H1 (cell line): ENCODE results near the gene CHMP5. TPM values are rescaled to one million over a fixed set of nuclear protein-coding genes. Genes with fewer than 3 reads are reported as not detected.

Source experiments
- CTCF ChIA-PET: fragments of 300-600 bp; sonication (Branson Sonifier 250); formaldehyde crosslinking; loops from one replicate; lab custom pipeline; 2021; ENCODE audit not compliant: partially characterized antibody; lab: Charles Lee
- POLR2A ChIA-PET: fragments of 300-600 bp; sonication (Branson Sonifier 250); formaldehyde crosslinking; loops from one replicate; lab custom pipeline; 2021; ENCODE audit warnings: inconsistent platforms; ENCODE audit not compliant: partially characterized antibody; lab: Charles Lee
- DNase-seq, 2 experiments: peaks; one replicate each; pipeline versions ENCODE4 v3.0.0 to v3.0.0-alpha.2; 2010 to 2022; ENCODE audit warnings: low spot score in 2 of 2, low read depth in 1 of 2, mixed read lengths in 1 of 2
- FAIRE-seq: peaks from 2 replicates; lab custom pipeline; 2011; peaks lifted over from hg19 to GRCh38; lab: Jason Lieb, UNC
- H2AFZ ChIP-seq: 2 replicates; pipeline ENCODE4 v1.8.1; 2012; ENCODE audit warnings: low read length, inconsistent platforms
- H2AK5ac ChIP-seq: 2 replicates; pipeline ENCODE4 v1.6.1; 2013; ENCODE audit warnings: low read depth, low read length
- H2BK120ac ChIP-seq: replicated peaks from 2 replicates; pipeline ENCODE3; 2013; ENCODE audit warnings: low read depth, low read length, inconsistent platforms
- H2BK12ac ChIP-seq: 2 replicates; pipeline ENCODE4 v1.6.1; 2013; ENCODE audit warnings: low read depth, low read length
- H2BK15ac ChIP-seq: 2 replicates; pipeline ENCODE4 v1.6.1; 2013; ENCODE audit warnings: low read length
- H2BK20ac ChIP-seq: 2 replicates; pipeline ENCODE4 v1.6.1; 2013; ENCODE audit warnings: low read length
- H2BK5ac ChIP-seq: 2 replicates; pipeline ENCODE4 v1.6.1; 2013; ENCODE audit warnings: low read depth, low read length
- H3K14ac ChIP-seq: 2 replicates; pipeline ENCODE4 v1.6.1; 2013; ENCODE audit warnings: inconsistent platforms; ENCODE audit not compliant: insufficient read length
- H3K18ac ChIP-seq: 2 replicates; pipeline ENCODE4 v1.6.1; 2013; ENCODE audit warnings: low read length; ENCODE audit errors: extremely low read depth
- H3K23ac ChIP-seq: 2 replicates; pipeline ENCODE4 v1.6.1; 2013; ENCODE audit warnings: inconsistent platforms; ENCODE audit not compliant: insufficient read length
- H3K23me2 ChIP-seq: 2 replicates; pipeline ENCODE4 v1.6.1; 2013; ENCODE audit warnings: low read depth, low read length
- H3K27ac ChIP-seq: 2 replicates; pipeline ENCODE4 v1.6.1; 2011; ENCODE audit warnings: low read depth, low read length, inconsistent platforms
- H3K27me3 ChIP-seq, 4 experiments: replicated peaks in 1 of 4; 1 replicate in 1 of 4; 2 replicates in 3 of 4; pipeline versions ENCODE4 v1.6.1 to v1.8.1; 2011 to 2013; ENCODE audit warnings: low read length in 3 of 4, mild to moderate bottlenecking in 3 of 4, inconsistent platforms in 2 of 4, mixed read lengths in 2 of 4, moderate library complexity in 1 of 4; ENCODE audit not compliant: control insufficient read depth in 3 of 4, insufficient read depth in 3 of 4; ENCODE audit errors: extremely low read depth in 1 of 4
- H3K36me3 ChIP-seq, 4 experiments: 2 replicates each; pipeline versions ENCODE4 v1.6.1 to v1.8.1; 2011 to 2013; ENCODE audit warnings: mild to moderate bottlenecking in 4 of 4, low read length in 3 of 4, moderate library complexity in 2 of 4, control low read depth in 1 of 4, inconsistent platforms in 1 of 4; ENCODE audit not compliant: insufficient read depth in 4 of 4, control insufficient read depth in 2 of 4
- H3K4ac ChIP-seq: replicated peaks from 2 replicates; pipeline ENCODE3; 2013; ENCODE audit warnings: low read length, low read depth, mixed read lengths, inconsistent platforms; ENCODE audit not compliant: insufficient read length
- H3K4me1 ChIP-seq, 4 experiments: replicated peaks in 1 of 4; 1 replicate in 1 of 4; 2 replicates in 3 of 4; pipeline versions ENCODE4 v1.6.1 to v1.8.1; 2011 to 2013; ENCODE audit warnings: low read length in 3 of 4, inconsistent platforms in 2 of 4, mixed read lengths in 1 of 4; ENCODE audit not compliant: insufficient read depth in 4 of 4, control insufficient read depth in 3 of 4
- H3K4me2 ChIP-seq, 2 experiments: 2 replicates each; pipeline versions ENCODE4 v1.6.1 to v1.8.1; 2011 to 2013; ENCODE audit warnings: low read depth in 2 of 2, low read length in 2 of 2, control low read depth in 1 of 2, inconsistent platforms in 1 of 2, mild to moderate bottlenecking in 1 of 2; ENCODE audit not compliant: insufficient read depth in 1 of 2
- H3K4me3 ChIP-seq, 4 experiments: fragments of 200-600, 300-600 bp in 1 of 4; sonication (generic), shearing (Covaris generic), sonication (Bioruptor Twin) in 1 of 4; 2 replicates each; pipeline versions ENCODE4 v1.5.1 to v1.8.1; 2011 to 2016; ENCODE audit warnings: low read length in 4 of 4, low read depth in 3 of 4, control low read depth in 2 of 4, inconsistent platforms in 2 of 4, mild to moderate bottlenecking in 2 of 4, mixed read lengths in 1 of 4, moderate library complexity in 1 of 4; ENCODE audit not compliant: insufficient read depth in 2 of 4; ENCODE audit errors: extremely low read depth in 1 of 4
- H3K56ac ChIP-seq: replicated peaks from 2 replicates; pipeline ENCODE3; 2013; ENCODE audit warnings: low read depth, mild to moderate bottlenecking, mixed read lengths, low read length, inconsistent platforms; ENCODE audit not compliant: insufficient read length
- H3K79me1 ChIP-seq: 2 replicates; pipeline ENCODE4 v1.6.1; 2013; ENCODE audit warnings: low read depth, low read length, control low read depth
- H3K79me2 ChIP-seq, 2 experiments: 2 replicates each; pipeline versions ENCODE4 v1.6.1 to v1.8.1; 2012 to 2013; ENCODE audit warnings: low read length in 2 of 2, mild to moderate bottlenecking in 2 of 2, inconsistent platforms in 1 of 2; ENCODE audit not compliant: insufficient read depth in 2 of 2, control insufficient read depth in 1 of 2
- H3K9ac ChIP-seq, 4 experiments: replicated peaks in 1 of 4; 1 replicate in 1 of 4; 2 replicates in 3 of 4; pipeline versions ENCODE4 v1.6.1 to v1.8.1; 2011 to 2013; ENCODE audit warnings: low read depth in 3 of 4, low read length in 3 of 4, control low read depth in 2 of 4, mild to moderate bottlenecking in 2 of 4, moderate library complexity in 2 of 4, inconsistent platforms in 1 of 4; ENCODE audit errors: extremely low read depth in 1 of 4
- H3K9me3 ChIP-seq, 2 experiments: 2 replicates each; pipeline versions ENCODE4 v1.6.1 to v1.8.1; 2012 to 2013; ENCODE audit warnings: mild to moderate bottlenecking in 2 of 2, moderate library complexity in 2 of 2, control low read depth in 1 of 2, inconsistent platforms in 1 of 2, low read depth in 1 of 2, low read length in 1 of 2, mixed read lengths in 1 of 2; ENCODE audit not compliant: insufficient read depth in 2 of 2
- H4K20me1 ChIP-seq, 2 experiments: replicated peaks in 1 of 2; 2 replicates each; pipeline versions ENCODE3 to v1.8.1; 2011 to 2013; ENCODE audit warnings: inconsistent platforms in 2 of 2, low read length in 2 of 2, mild to moderate bottlenecking in 1 of 2; ENCODE audit not compliant: insufficient read depth in 2 of 2, control insufficient read depth in 1 of 2
- H4K5ac ChIP-seq: 2 replicates; pipeline ENCODE4 v1.6.1; 2013; ENCODE audit warnings: low read length, low read depth, mixed read lengths, inconsistent platforms; ENCODE audit not compliant: insufficient read length
- H4K8ac ChIP-seq: 2 replicates; pipeline ENCODE4 v1.8.0; 2013; ENCODE audit warnings: mild to moderate bottlenecking, moderate library complexity, low read length, inconsistent platforms; ENCODE audit not compliant: insufficient read depth; ENCODE audit errors: extremely low read depth
- H4K91ac ChIP-seq: replicated peaks from 2 replicates; pipeline ENCODE3; 2013; ENCODE audit warnings: low read length, mixed read lengths, inconsistent platforms; ENCODE audit not compliant: insufficient read length
- KDM5A ChIP-seq: fragments of 200-600 bp; IDR thresholded peaks from 2 replicates; pipeline ENCODE4 v1.7.1; 2012; ENCODE audit warnings: mild to moderate bottlenecking, low read length, inconsistent platforms, mixed read lengths
- POLR2AphosphoS5 ChIP-seq: IDR thresholded peaks from 2 replicates; pipeline ENCODE4 v1.6.1; 2011; ENCODE audit warnings: low read depth, low read length
- WGBS, 2 experiments: shearing (Covaris generic) in 1 of 2; methylation state at CpG; one replicate each; pipeline versions ENCODE4 v1.1.6 to v1.1.7; 2013 to 2015; ENCODE audit warnings: low lambda C conversion rate in 2 of 2, mixed read lengths in 2 of 2, inconsistent platforms in 1 of 2, low coverage in 1 of 2, missing lambda C conversion rate in 1 of 2; ENCODE audit not compliant: insufficient replicate concordance in 2 of 2, insufficient coverage in 1 of 2, insufficient read length in 1 of 2; ENCODE audit errors: extremely low coverage in 1 of 2, missing lambda C conversion rate in 1 of 2; 5-methylcytosine and 5-hydroxymethylcytosine counted together
- polyA plus RNA-seq, 7 experiments: library from polyadenylated mRNA; depleted of rRNA in 3 of 7; stranded (reverse) in 5 of 7; unstranded in 2 of 7; fragments of >200 nt in 5 of 7; fragments of 200-250 nt in 2 of 7; gene quantifications; 1 replicate in 5 of 7; 2 replicates in 1 of 7; 4 replicates in 1 of 7; pipeline versions ENCODE4 v1.2.1 to v1.2.3, GENCODE V29; 2011 to 2013; ENCODE audit warnings: missing spikeins in 2 of 7, mixed read lengths in 2 of 7
- total RNA-seq: library from RNA; stranded (reverse); fragmentation: NEBNext Ultra II Directional; extraction: Animal tissue kit (Norgen Biotek cat#: 25700); gene quantifications from 2 replicates; pipeline ENCODE4 v1.2.1, GENCODE V29; 2021

Gene CHMP5
- total and polyA plus RNA-seq, 2 of the 8 experiments (the other 6 are each of a cell fraction or from before 2014, with no cell fraction given) = 25.0 to 47.3 TPM

DNA sequence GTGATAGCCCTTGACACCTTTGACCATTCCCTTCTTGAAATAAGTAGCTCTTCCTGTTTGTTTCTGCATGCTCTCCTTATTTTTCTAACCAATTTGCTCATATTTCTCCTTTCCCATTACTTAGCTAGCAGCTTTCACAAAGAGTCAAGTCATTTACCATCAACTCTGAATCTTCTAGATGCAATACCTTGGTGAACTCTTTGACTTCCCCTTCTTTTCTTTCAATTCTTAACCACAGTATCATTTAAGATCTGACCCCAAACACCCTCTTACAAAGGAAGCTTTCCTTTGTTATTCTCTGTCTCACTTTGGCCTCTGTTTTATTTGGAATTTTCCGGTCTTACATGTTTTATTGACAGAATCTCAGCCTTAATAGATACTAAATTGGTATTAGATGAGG is 39.5 kb downstream of the CHMP5 start:
- H3K27me3 ChIP-seq = no peaks in the 10 kb centered on the region
- no peak overlapping the region for H2BK5ac ChIP-seq
- no peak overlapping the region for H3K27ac ChIP-seq
- no peak overlapping the region for H2BK12ac ChIP-seq
- H2AK5ac ChIP-seq = no peak overlapping the region
- DNase-seq (no peak), FAIRE-seq (no peak)
- no peak overlapping the region for H3K14ac ChIP-seq
- peaks cover 0 to 4% of the 10 kb centered on the region in 2 experiments; a peak in 1 of 4 replicates for H3K79me2 ChIP-seq
- H4K91ac ChIP-seq = no peak overlapping the region
- H4K20me1 ChIP-seq = peaks cover 0 to 3% of the 10 kb centered on the region in 2 experiments
- no peak overlapping the region for H3K4me2 ChIP-seq
- no peak overlapping the region for H2BK15ac ChIP-seq
- no peaks in the 10 kb centered on the region for H3K23me2 ChIP-seq
- no peak overlapping the region for H4K8ac ChIP-seq
- CTCF ChIA-PET = interaction anchor here (0.8 to 1.0 kb wide), 2 partner anchors 70 to 143 kb away, joined by 3 read pairs; partner anchors contain the start of gene AQP3
- no peak overlapping the region for H3K9ac ChIP-seq
- H4K5ac ChIP-seq = no peak overlapping the region
- H3K4ac ChIP-seq = no peak overlapping the region
- no peaks in the 10 kb centered on the region for H3K4me1 ChIP-seq
- H2BK20ac ChIP-seq = no peak overlapping the region
- H3K4me3 ChIP-seq = no peak overlapping the region
- H3K18ac ChIP-seq = no peak overlapping the region
- WGBS, 2 experiments = 96% methylated on average over 1 of the region's 1 CpG; no CpG with 5 or more reads in 1 of the 2 experiments
- H3K56ac ChIP-seq = no peak overlapping the region
- POLR2A ChIA-PET = interaction anchor here (1.0 kb wide), 1 partner anchor 12 kb away, joined by 3 read pairs; no protein-coding TSS in a partner anchor
- H2AFZ ChIP-seq = no peak overlapping the region
- no peaks in the 10 kb centered on the region; the same call in 1 of the 2 replicates for H3K79me1 ChIP-seq
- no peak overlapping the region for H2BK120ac ChIP-seq
- peaks cover 25 to 78% (median 58%) of the 10 kb centered on the region in 4 experiments for H3K36me3 ChIP-seq
- no peak overlapping the region for H3K23ac ChIP-seq
- H3K9me3 ChIP-seq = no peaks in the 10 kb centered on the region
- no peak for TF ChIP-seq POLR2AphosphoS5
- no peak for TF ChIP-seq KDM5A
